ENCODE results near the gene MCU.

DNA sequence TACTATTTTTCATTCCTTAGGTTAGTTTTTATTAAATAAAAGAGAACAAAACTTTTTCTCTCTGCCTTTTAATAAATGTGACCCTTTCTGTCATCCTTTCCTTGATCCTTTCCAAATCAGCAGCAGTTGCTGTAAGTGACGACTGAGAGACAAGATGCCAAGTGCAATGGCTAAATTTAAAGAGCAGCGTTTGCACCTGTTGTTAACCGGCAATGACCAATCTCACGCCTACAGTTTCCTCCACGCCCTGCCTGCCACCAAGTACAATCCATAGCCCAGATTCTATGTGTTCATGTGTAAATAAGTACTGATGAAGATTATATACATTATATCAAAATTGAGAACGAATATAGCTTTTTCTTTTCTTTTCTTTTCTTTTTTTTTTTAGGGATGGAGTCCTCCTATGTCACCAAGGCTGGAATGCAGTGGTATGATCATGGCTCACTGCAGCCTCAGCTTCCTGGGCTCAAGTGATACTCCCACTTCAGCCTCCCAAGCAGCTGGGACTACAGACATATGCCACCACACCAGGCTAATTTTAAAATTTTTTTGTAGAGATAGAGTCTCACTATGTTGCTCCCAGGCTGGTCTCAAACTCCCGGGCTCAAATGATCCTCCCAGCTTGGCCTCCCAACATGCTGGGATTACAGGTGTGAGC lies 6.5 kb upstream of the MCU start:
- no peak for TF ChIP-seq POLR2A (IDR thresholded peaks at IDR 0.05; ENCODE audit: low read depth, low read length)
- no peak for TF ChIP-seq TAF1 (IDR thresholded peaks at IDR 0.05; ENCODE audit: borderline replicate concordance, low read depth, low read length)

Data from GM12892 (cell line).